HCT116 (cell line): ENCODE measurements around the gene MYOT. TPM values are rescaled to one million over a fixed set of nuclear protein-coding genes. Genes with fewer than 3 reads are reported as not detected.

Source experiments
- ATAC-seq: fragments of 200-7000 bp; cut with Tn5 transposase; 2 replicates; pipeline ENCODE4 v1.9.1; 2020; ENCODE audit warnings: mild to moderate bottlenecking, moderate library complexity
- BruUV-seq: library from RNA; stranded (reverse); fragments of 400-500 nt; replicated peaks from 2 replicates; lab custom pipeline; 2021; lab: Mats Ljungman, UMichigan
- CTCF ChIA-PET: fragments of 300-600 bp; sonication (Branson Sonifier 250); formaldehyde crosslinking; loops from one replicate; lab custom pipeline; 2021; ENCODE audit warnings: antibody characterized with exemption; lab: Charles Lee
- POLR2A ChIA-PET: fragments of 300-600, 350-600 bp; sonication (Branson Sonifier 250); formaldehyde crosslinking; loops from one replicate; lab custom pipeline; 2021; ENCODE audit warnings: antibody characterized with exemption; lab: Charles Lee
- RAD21 ChIA-PET, 2 experiments: fragments of 300-600 bp; sonication (Branson Sonifier 250); formaldehyde crosslinking; loops; one replicate each; lab custom pipeline; 2023; ENCODE audit warnings: low total read pairs in 2 of 2; ENCODE audit not compliant: uncharacterized antibody in 2 of 2, unreplicated experiment in 2 of 2, low non-redundant PET in 1 of 2; lab: Charles Lee
- DNase-seq: peaks from one replicate; pipeline ENCODE4 v3.0.0-alpha.2; 2010; ENCODE audit warnings: low read depth, low spot score
- H2AFZ ChIP-seq: fragments of 200-600 bp; shearing (Covaris generic), sonication (generic); 2 replicates; pipeline ENCODE4 v1.6.1; 2017; ENCODE audit warnings: low read depth, mixed run types, mixed read lengths, antibody characterized with exemption, low read length; ENCODE audit not compliant: poor library complexity, severe bottlenecking
- H3K27ac ChIP-seq: 2 replicates; pipeline ENCODE4 v1.5.1; 2012; ENCODE audit warnings: low read depth, low read length
- H3K27me3 ChIP-seq: fragments of 200-600 bp; sonication (generic); 2 replicates; pipeline ENCODE4 v1.6.1; 2016; ENCODE audit warnings: mixed run types, low read length, mixed read lengths; ENCODE audit not compliant: insufficient read depth
- H3K36me3 ChIP-seq, 2 experiments: fragments of 200-500 bp in 1 of 2; fragments of 200-600 bp in 1 of 2; sonication (Bioruptor generic) in 1 of 2; sonication (generic) in 1 of 2; 2 replicates each; pipeline versions ENCODE4 v1.5.1 to v1.6.1; 2014 to 2016; ENCODE audit warnings: low read length in 2 of 2, inconsistent platforms in 1 of 2, mixed read lengths in 1 of 2, mixed run types in 1 of 2; ENCODE audit not compliant: insufficient read depth in 2 of 2, control insufficient read depth in 1 of 2
- H3K4me1 ChIP-seq, 2 experiments: fragments of 200-600 bp in 1 of 2; sonication (generic) in 1 of 2; 2 replicates each; pipeline versions ENCODE4 v1.5.1 to v1.6.1; 2012 to 2017; ENCODE audit warnings: low read length in 2 of 2, inconsistent platforms in 1 of 2, mild to moderate bottlenecking in 1 of 2, mixed read lengths in 1 of 2, mixed run types in 1 of 2, moderate library complexity in 1 of 2; ENCODE audit not compliant: insufficient read depth in 2 of 2, control insufficient read depth in 1 of 2
- H3K4me2 ChIP-seq: fragments of 200-600 bp; sonication (generic); 2 replicates; pipeline ENCODE4 v1.6.1; 2017; ENCODE audit warnings: mixed run types, low read length, mixed read lengths
- H3K4me3 ChIP-seq, 2 experiments: fragments of 200-600 bp in 1 of 2; sonication (generic) in 1 of 2; replicated peaks in 1 of 2; 2 replicates each; pipeline ENCODE4 v1.5.1; 2011 to 2016; ENCODE audit warnings: low read length in 2 of 2, control low read depth in 1 of 2, low read depth in 1 of 2, mild to moderate bottlenecking in 1 of 2, mixed read lengths in 1 of 2, mixed run types in 1 of 2
- H3K79me2 ChIP-seq: fragments of 200-600 bp; sonication (generic); 2 replicates; pipeline ENCODE4 v1.6.1; 2017; ENCODE audit warnings: mild to moderate bottlenecking, mixed run types, low read length, moderate library complexity, mixed read lengths; ENCODE audit not compliant: insufficient read depth
- H3K9ac ChIP-seq: fragments of 200-600 bp; sonication (generic); 2 replicates; pipeline ENCODE4 v1.6.1; 2016; ENCODE audit warnings: low read length, mixed read lengths
- H3K9me2 ChIP-seq: fragments of 200-600 bp; sonication (generic), shearing (Covaris generic); 2 replicates; pipeline ENCODE4 v1.6.1; 2017; ENCODE audit warnings: mixed run types, mild to moderate bottlenecking, moderate library complexity; ENCODE audit not compliant: insufficient read depth
- H3K9me3 ChIP-seq, 2 experiments: fragments of 200-500 bp in 1 of 2; fragments of 200-600 bp in 1 of 2; sonication (Bioruptor generic) in 1 of 2; sonication (generic) in 1 of 2; 2 replicates each; pipeline ENCODE4 v1.6.1; 2014 to 2017; ENCODE audit warnings: low read length in 2 of 2, mixed read lengths in 2 of 2, inconsistent platforms in 1 of 2, low read depth in 1 of 2, mild to moderate bottlenecking in 1 of 2, mixed run types in 1 of 2, moderate library complexity in 1 of 2; ENCODE audit not compliant: control insufficient read depth in 1 of 2, insufficient read depth in 1 of 2
- H4K20me1 ChIP-seq: fragments of 200-600 bp; sonication (generic), shearing (Covaris generic); 2 replicates; pipeline ENCODE4 v1.6.1; 2017; ENCODE audit warnings: mixed run types, mild to moderate bottlenecking, moderate library complexity; ENCODE audit not compliant: insufficient read depth
- ATF3 ChIP-seq: IDR thresholded peaks from 2 replicates; pipeline ENCODE4 v1.6.1; 2012
- CTCF ChIP-seq, 3 experiments: fragments of 200-600 bp in 1 of 3; sonication (generic) in 1 of 3; IDR thresholded peaks in 2 of 3; conservative IDR thresholded peaks in 1 of 3; 2 replicates each; pipeline ENCODE4 v1.5.1; 2012 to 2017; ENCODE audit warnings: low read depth in 2 of 3, low read length in 2 of 3, antibody characterized with exemption in 1 of 3, borderline replicate concordance in 1 of 3, control low read depth in 1 of 3, mild to moderate bottlenecking in 1 of 3, mixed read lengths in 1 of 3, mixed run types in 1 of 3, moderate library complexity in 1 of 3; ENCODE audit not compliant: insufficient read depth in 1 of 3
- EZH2phosphoT487 ChIP-seq: fragments of 200-600 bp; IDR thresholded peaks from 2 replicates; pipeline ENCODE4 v1.6.1; 2018; ENCODE audit warnings: antibody characterized with exemption, borderline replicate concordance
- POLR2A ChIP-seq: IDR thresholded peaks from 2 replicates; pipeline ENCODE4 v1.7.0; 2011; ENCODE audit warnings: borderline replicate concordance; ENCODE audit not compliant: insufficient read depth, insufficient read length; ENCODE audit errors: extremely low read depth
- REST ChIP-seq: IDR thresholded peaks from 2 replicates; pipeline ENCODE4 v1.6.1; 2012; ENCODE audit warnings: low read depth
- SIN3A ChIP-seq: IDR thresholded peaks from 2 replicates; pipeline ENCODE4 v1.6.1; 2012; ENCODE audit warnings: low read depth
- SP1 ChIP-seq: IDR thresholded peaks from 2 replicates; pipeline ENCODE4 v1.6.1; 2012; ENCODE audit warnings: low read depth
- TCF7L2 ChIP-seq: IDR thresholded peaks from 2 replicates; pipeline ENCODE4 v1.7.0; 2011; ENCODE audit warnings: borderline replicate concordance, inconsistent platforms; ENCODE audit not compliant: insufficient read depth, insufficient read length; ENCODE audit errors: extremely low read depth
- YY1 ChIP-seq: IDR thresholded peaks from 2 replicates; pipeline ENCODE4 v1.6.1; 2011; ENCODE audit warnings: low read length, low read depth, moderate library complexity, mild to moderate bottlenecking; ENCODE audit not compliant: insufficient replicate concordance; ENCODE audit errors: extremely low read depth
- ZNF274 ChIP-seq: fragments of 200-500 bp; sonication (Bioruptor generic); IDR thresholded peaks from 2 replicates; pipeline ENCODE4 v1.6.1; 2014; ENCODE audit warnings: mild to moderate bottlenecking, low read depth, low read length, inconsistent platforms
- intact Hi-C: fragments of 100-400 bp; cut with micrococcal nuclease; formaldehyde crosslinking; loops from 2 replicates; pipeline ENCODE4 v1.10.0; 2022
- total RNA-seq: library from RNA; stranded (reverse); gene quantifications from one replicate; pipeline ENCODE4 v1.2.1, GENCODE V29; 2021; ENCODE audit not compliant: unreplicated experiment

Gene MYOT
- total RNA-seq, 1 experiment from 2014 or later: not detected

GRCh38 chr5:137935190-137935589 is 67.5 kb downstream of the MYOT start:
- H3K9me3 ChIP-seq: no peaks in the 10 kb centered on the region
- POLR2A ChIA-PET: no interaction called here
- no peak for ATAC-seq
- DNase-seq: no peak
- BruUV-seq: no TSS peak
- TF ChIP-seq ZNF274 (no peak), CTCF (IDR thresholded peaks at IDR 0.05 in 2 of 3, conservative IDR thresholded peaks at IDR 0.05 in 1 of 3; ENCODE audit: borderline replicate concordance in 1 of 3, insufficient read depth in 1 of 3, low read depth in 2 of 3, low read length in 2 of 3) (no peak), REST (no peak), SIN3A (no peak), SP1 (no peak), ATF3 (no peak), TCF7L2 (no peak), POLR2A (no peak), EZH2phosphoT487 (no peak), YY1 (no peak)
- H3K4me1 ChIP-seq: no peaks in the 10 kb centered on the region
- H3K4me3 ChIP-seq: no peak overlapping the region
- H3K4me2 ChIP-seq: no peak overlapping the region
- RAD21 ChIA-PET: no interaction called here
- H3K36me3 ChIP-seq: peaks cover 11 to 24% of the 10 kb centered on the region in 2 experiments
- H3K79me2 ChIP-seq: no peaks in the 10 kb centered on the region
- no peak overlapping the region for H3K27ac ChIP-seq
- intact Hi-C loops: no loop called here
- CTCF ChIA-PET: interaction anchor here (1.3 kb wide), 1 partner anchor 156 kb away, joined by 4 read pairs; no protein-coding TSS in a partner anchor
- no peak overlapping the region for H3K9ac ChIP-seq
- no peak overlapping the region for H2AFZ ChIP-seq
- no peaks in the 10 kb centered on the region for H4K20me1 ChIP-seq
- no peaks in the 10 kb centered on the region for H3K27me3 ChIP-seq
- H3K9me2 ChIP-seq: no peaks in the 10 kb centered on the region
